ENCODE results near the gene WDR5B. TPM values are rescaled to one million over a fixed set of nuclear protein-coding genes. Genes with fewer than 3 reads are reported as not detected.

The WDR5B gene
- total and polyA plus RNA-seq, 2 experiments from 2014 or later: 3.7 to 5.6 TPM

GRCh38 chr3:122409446-122409845 is 6.4 kb downstream of the WDR5B start:
- Histone ChIP-seq H3K4me1 (ENCODE audit: insufficient read depth) (peaks cover under 1% of the 10 kb centered on the region), H3K27me3 (replicated peaks; ENCODE audit: insufficient read depth) (no peaks in the 10 kb centered on the region), H3K27ac (no peak overlapping the region), H3K4me2 (ENCODE audit: unreplicated experiment) (no peak overlapping the region), H4K20me1 (ENCODE audit: insufficient read depth) (no peaks in the 10 kb centered on the region), H3K9me3 (ENCODE audit: low read depth) (no peaks in the 10 kb centered on the region), H3K36me3 (ENCODE audit: low read depth) (peaks cover 34% of the 10 kb centered on the region), H3F3A (ENCODE audit: insufficient read depth) (peaks cover under 1% of the 10 kb centered on the region; the same call in 1 of the 2 replicates), H3K79me2 (ENCODE audit: insufficient read depth) (peaks cover 42% of the 10 kb centered on the region), H3K9ac (no peak overlapping the region), H2AFZ (no peak overlapping the region), H3K9me2 (ENCODE audit: insufficient read depth) (no peaks in the 10 kb centered on the region), H3K4me3 (no peak overlapping the region)
- in situ Hi-C loops (cut with MboI): no loop called here
- WGBS, 2 experiments (ENCODE audit: low coverage in 1 of 2, low lambda C conversion rate in 2 of 2, missing lambda C conversion rate in 2 of 2): 80 to 84% methylated on average over 6 of the region's 6 CpGs
- DNase-seq: no peak
- no peak for TF ChIP-seq EZH2phosphoT487 (IDR thresholded peaks at IDR 0.05; ENCODE audit: insufficient read depth, low read depth)
- no peak for TF ChIP-seq EZH2 (IDR thresholded peaks at IDR 0.05; ENCODE audit: insufficient read depth, poor library complexity, severe bottlenecking)

- no peak overlapping the region for H3K9ac ChIP-seq
- H3K9me3 ChIP-seq (ENCODE audit: low read depth): no peaks in the 10 kb centered on the region
- H2AFZ ChIP-seq: no peak overlapping the region
- in situ Hi-C loops (cut with MboI): no loop called here
- 80 to 94% methylated on average over 1 of the region's 1 CpG for WGBS, 2 experiments (ENCODE audit: low coverage in 1 of 2, low lambda C conversion rate in 2 of 2, missing lambda C conversion rate in 2 of 2)
- no peaks in the 10 kb centered on the region for H3K4me1 ChIP-seq (ENCODE audit: insufficient read depth)
- peaks cover 5% of the 10 kb centered on the region; the same call in 1 of the 2 replicates for H3F3A ChIP-seq (ENCODE audit: insufficient read depth)
- H3K27ac ChIP-seq: no peak overlapping the region
- TF ChIP-seq EZH2 (IDR thresholded peaks at IDR 0.05; ENCODE audit: insufficient read depth, poor library complexity, severe bottlenecking) (no peak), EZH2phosphoT487 (IDR thresholded peaks at IDR 0.05; ENCODE audit: insufficient read depth, low read depth) (no peak)
- no peak overlapping the region for H3K4me2 ChIP-seq (ENCODE audit: unreplicated experiment)
- H3K79me2 ChIP-seq (ENCODE audit: insufficient read depth): peaks cover 27% of the 10 kb centered on the region
- no peaks in the 10 kb centered on the region for H4K20me1 ChIP-seq (ENCODE audit: insufficient read depth)
- DNase-seq: no peak
- H3K4me3 ChIP-seq: no peak overlapping the region
- no peaks in the 10 kb centered on the region for H3K9me2 ChIP-seq (ENCODE audit: insufficient read depth)
- H3K27me3 ChIP-seq (replicated peaks; ENCODE audit: insufficient read depth): no peaks in the 10 kb centered on the region
- peaks cover 34% of the 10 kb centered on the region for H3K36me3 ChIP-seq (ENCODE audit: low read depth)
These were observed 7.9 kb downstream of the WDR5B start for GRCh38 chr3:122407946-122408345.

- in situ Hi-C loops (cut with MboI): no loop called here
- DNase-seq: no peak
- Histone ChIP-seq H3F3A (ENCODE audit: insufficient read depth) (peaks cover 5% of the 10 kb centered on the region; the same call in 1 of the 2 replicates), H3K27me3 (replicated peaks; ENCODE audit: insufficient read depth) (no peaks in the 10 kb centered on the region), H3K4me1 (ENCODE audit: insufficient read depth) (no peaks in the 10 kb centered on the region), H3K79me2 (ENCODE audit: insufficient read depth) (peaks cover 10% of the 10 kb centered on the region), H2AFZ (no peak overlapping the region), H3K9ac (no peak overlapping the region), H4K20me1 (ENCODE audit: insufficient read depth) (no peaks in the 10 kb centered on the region), H3K4me2 (ENCODE audit: unreplicated experiment) (no peak overlapping the region), H3K9me2 (ENCODE audit: insufficient read depth) (no peaks in the 10 kb centered on the region), H3K4me3 (no peak overlapping the region), H3K9me3 (ENCODE audit: low read depth) (no peaks in the 10 kb centered on the region), H3K27ac (no peak overlapping the region), H3K36me3 (ENCODE audit: low read depth) (peaks cover 32% of the 10 kb centered on the region)
- 99% methylated on average over 4 of the region's 4 CpGs for WGBS, 2 experiments (ENCODE audit: low coverage in 1 of 2, low lambda C conversion rate in 2 of 2, missing lambda C conversion rate in 2 of 2)
- TF ChIP-seq EZH2 (IDR thresholded peaks at IDR 0.05; ENCODE audit: insufficient read depth, poor library complexity, severe bottlenecking) (no peak), EZH2phosphoT487 (IDR thresholded peaks at IDR 0.05; ENCODE audit: insufficient read depth, low read depth) (no peak)
These were observed 9.7 kb downstream of the WDR5B start for GRCh38 chr3:122406198-122406597.

DNA sequence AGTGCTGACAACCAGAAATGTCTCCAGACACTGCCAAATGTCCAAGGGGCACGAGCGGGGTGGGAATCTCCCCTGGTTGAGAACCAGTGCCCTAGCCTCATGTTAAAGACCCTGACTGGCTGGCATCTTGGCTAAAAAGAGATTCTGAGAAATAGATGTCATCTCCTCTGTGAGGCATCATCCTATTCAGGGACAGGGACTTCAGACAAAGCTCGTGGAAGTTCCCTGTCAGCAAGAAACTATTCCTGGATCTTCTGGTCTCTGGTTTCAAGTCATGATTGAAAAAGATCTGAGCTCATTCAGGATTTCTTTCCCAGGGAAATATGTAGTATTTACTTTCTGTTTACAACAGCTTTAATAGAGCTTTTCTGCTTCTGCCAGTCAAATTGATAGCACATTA is 10.8 kb downstream of the WDR5B start:
- in situ Hi-C loops (cut with MboI): no loop called here
- H3K27ac ChIP-seq: no peak overlapping the region
- no peaks in the 10 kb centered on the region for H3K4me1 ChIP-seq (ENCODE audit: insufficient read depth)
- H3K9me2 ChIP-seq (ENCODE audit: insufficient read depth): no peaks in the 10 kb centered on the region
- H3F3A ChIP-seq (ENCODE audit: insufficient read depth): peaks cover 5% of the 10 kb centered on the region; the same call in 1 of the 2 replicates
- no peaks in the 10 kb centered on the region for H3K79me2 ChIP-seq (ENCODE audit: insufficient read depth)
- no peak for DNase-seq
- no peaks in the 10 kb centered on the region for H3K27me3 ChIP-seq (replicated peaks; ENCODE audit: insufficient read depth)
- no peak overlapping the region for H3K4me3 ChIP-seq
- TF ChIP-seq EZH2phosphoT487 (IDR thresholded peaks at IDR 0.05; ENCODE audit: insufficient read depth, low read depth) (no peak), EZH2 (IDR thresholded peaks at IDR 0.05; ENCODE audit: insufficient read depth, poor library complexity, severe bottlenecking) (no peak)
- peaks cover 20% of the 10 kb centered on the region; the same call in 1 of the 2 replicates for H3K36me3 ChIP-seq (ENCODE audit: low read depth)
- no peaks in the 10 kb centered on the region for H3K9me3 ChIP-seq (ENCODE audit: low read depth)
- no peak overlapping the region for H3K9ac ChIP-seq
- no peaks in the 10 kb centered on the region for H4K20me1 ChIP-seq (ENCODE audit: insufficient read depth)
- WGBS, 2 experiments (ENCODE audit: low coverage in 1 of 2, low lambda C conversion rate in 2 of 2, missing lambda C conversion rate in 2 of 2): 93 to 100% methylated on average over 1 to 3 of the region's 3 CpGs
- no peak overlapping the region for H3K4me2 ChIP-seq (ENCODE audit: unreplicated experiment)
- H2AFZ ChIP-seq: no peak overlapping the region

DNA sequence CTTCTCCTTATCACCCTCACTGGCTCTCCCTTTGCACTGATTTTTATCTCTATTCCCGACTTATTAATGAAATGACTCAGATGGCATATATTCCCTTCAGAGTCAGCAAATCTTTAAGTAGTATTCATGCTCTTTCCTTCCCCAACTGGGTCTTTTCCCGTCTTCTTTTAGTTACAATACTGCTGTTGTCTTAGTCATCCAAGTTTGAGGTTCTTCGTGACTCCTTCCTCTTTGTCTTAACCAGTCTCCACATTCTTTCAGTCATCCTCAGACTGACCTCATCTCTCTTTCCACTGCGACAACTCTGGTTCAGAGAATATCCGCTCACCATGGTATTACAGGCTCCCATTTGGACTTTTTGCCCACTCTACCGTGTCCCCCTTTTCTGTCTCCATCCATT is 12.4 kb downstream of the WDR5B start:
- Histone ChIP-seq H3K27ac (no peak overlapping the region), H3K27me3 (replicated peaks; ENCODE audit: insufficient read depth) (no peaks in the 10 kb centered on the region), H3K79me2 (ENCODE audit: insufficient read depth) (no peaks in the 10 kb centered on the region), H3K9me2 (ENCODE audit: insufficient read depth) (no peaks in the 10 kb centered on the region), H3K4me2 (ENCODE audit: unreplicated experiment) (no peak overlapping the region), H3K36me3 (ENCODE audit: low read depth) (peaks cover 11% of the 10 kb centered on the region; the same call in 1 of the 2 replicates), H3K9ac (no peak overlapping the region), H3K4me1 (ENCODE audit: insufficient read depth) (no peaks in the 10 kb centered on the region), H4K20me1 (ENCODE audit: insufficient read depth) (no peaks in the 10 kb centered on the region), H2AFZ (no peak overlapping the region), H3K9me3 (ENCODE audit: low read depth) (no peaks in the 10 kb centered on the region), H3K4me3 (no peak overlapping the region), H3F3A (ENCODE audit: insufficient read depth) (peaks cover 5% of the 10 kb centered on the region; the same call in 1 of the 2 replicates)
- in situ Hi-C loops (cut with MboI): no loop called here
- DNase-seq: peak; percentile 43
- no peak for TF ChIP-seq EZH2phosphoT487 (IDR thresholded peaks at IDR 0.05; ENCODE audit: insufficient read depth, low read depth)
- no peak for TF ChIP-seq EZH2 (IDR thresholded peaks at IDR 0.05; ENCODE audit: insufficient read depth, poor library complexity, severe bottlenecking)
- WGBS, 2 experiments (ENCODE audit: low coverage in 1 of 2, low lambda C conversion rate in 2 of 2, missing lambda C conversion rate in 2 of 2): 85 to 91% methylated on average over 6 of the region's 6 CpGs
